ENCODE measurements around the gene PTPRT. TPM values are rescaled to one million over a fixed set of nuclear protein-coding genes. Genes with fewer than 3 reads are reported as not detected.

PTPRT gene
- total RNA-seq, 2 donors from 2014 or later, result not detected

- Histone ChIP-seq H3K27me3 (replicated peaks; ENCODE audit: insufficient read depth) (no peaks in the 10 kb centered on the region), H3K4me1 (ENCODE audit: control insufficient read depth in 1 of 2, low read depth in 2 of 2) (no peaks in the 10 kb centered on the region), H3K9me3 (no peaks in the 10 kb centered on the region), H3K4me3 (no peak overlapping the region), H3K27ac (no peak overlapping the region), H3K36me3 (no peaks in the 10 kb centered on the region)
- ATAC-seq (ENCODE audit: insufficient number of reproducible peaks, low FRiP score, low read depth), result no peak
- no peak for TF ChIP-seq CTCF (IDR thresholded peaks at IDR 0.05)
- DNase-seq (ENCODE audit: low spot score), result no peak
Observed at GRCh38 chr20:42359617-42360016, 830.1 kb downstream of the PTPRT start.

- ATAC-seq (ENCODE audit: insufficient number of reproducible peaks, low FRiP score, low read depth) (no peak), DNase-seq (ENCODE audit: low spot score) (no peak)
- Histone ChIP-seq H3K4me3 (no peak overlapping the region), H3K4me1 (ENCODE audit: control insufficient read depth in 1 of 2, low read depth in 2 of 2) (no peaks in the 10 kb centered on the region), H3K9me3 (no peaks in the 10 kb centered on the region), H3K27ac (no peak overlapping the region), H3K36me3 (no peaks in the 10 kb centered on the region), H3K27me3 (replicated peaks; ENCODE audit: insufficient read depth) (no peaks in the 10 kb centered on the region)
- TF ChIP-seq CTCF (IDR thresholded peaks at IDR 0.05), result no peak
Observed at GRCh38 chr20:42352096-42352495, 837.6 kb downstream of the PTPRT start.

GRCh38 chr20:42350521-42350920 is 839.2 kb downstream of the PTPRT start:
- H3K36me3 ChIP-seq, result no peaks in the 10 kb centered on the region
- H3K27ac ChIP-seq, result no peak overlapping the region
- no peaks in the 10 kb centered on the region for H3K4me1 ChIP-seq (ENCODE audit: control insufficient read depth in 1 of 2, low read depth in 2 of 2)
- no peaks in the 10 kb centered on the region for H3K27me3 ChIP-seq (replicated peaks; ENCODE audit: insufficient read depth)
- ATAC-seq (ENCODE audit: insufficient number of reproducible peaks, low FRiP score, low read depth) (no peak), DNase-seq (ENCODE audit: low spot score) (no peak)
- TF ChIP-seq CTCF (IDR thresholded peaks at IDR 0.05), result no peak
- no peak overlapping the region for H3K4me3 ChIP-seq
- no peaks in the 10 kb centered on the region for H3K9me3 ChIP-seq

- no peak overlapping the region for H3K27ac ChIP-seq
- no peak for TF ChIP-seq CTCF (IDR thresholded peaks at IDR 0.05)
- no peak overlapping the region for H3K4me3 ChIP-seq
- no peaks in the 10 kb centered on the region for H3K9me3 ChIP-seq
- DNase-seq (ENCODE audit: low spot score) (no peak), ATAC-seq (ENCODE audit: insufficient number of reproducible peaks, low FRiP score, low read depth) (no peak)
- H3K36me3 ChIP-seq, result no peaks in the 10 kb centered on the region
- no peaks in the 10 kb centered on the region for H3K4me1 ChIP-seq (ENCODE audit: control insufficient read depth in 1 of 2, low read depth in 2 of 2)
- no peaks in the 10 kb centered on the region for H3K27me3 ChIP-seq (replicated peaks; ENCODE audit: insufficient read depth)
Observed at GRCh38 chr20:42346189-42347170, 843.2 kb downstream of the PTPRT start.

GRCh38 chr20:42341654-42342053 is 848.1 kb downstream of the PTPRT start:
- no peak overlapping the region for H3K27ac ChIP-seq
- H3K27me3 ChIP-seq (replicated peaks; ENCODE audit: insufficient read depth), result no peaks in the 10 kb centered on the region
- ATAC-seq (ENCODE audit: insufficient number of reproducible peaks, low FRiP score, low read depth), result no peak
- no peaks in the 10 kb centered on the region for H3K9me3 ChIP-seq
- no peaks in the 10 kb centered on the region for H3K36me3 ChIP-seq
- H3K4me1 ChIP-seq (ENCODE audit: control insufficient read depth in 1 of 2, low read depth in 2 of 2), result no peaks in the 10 kb centered on the region
- no peak for DNase-seq (ENCODE audit: low spot score)
- no peak overlapping the region for H3K4me3 ChIP-seq
- no peak for TF ChIP-seq CTCF (IDR thresholded peaks at IDR 0.05)
